Sigmoid colon (tissue), 7 donors: ENCODE data around the gene NCAPG2. TPM values are rescaled to one million over a fixed set of nuclear protein-coding genes. Genes with fewer than 3 reads are reported as not detected.
A peak's percentile ranks its signal among the peaks of the same experiment; 100 is the strongest.
"Not testable (repeated sequence)": the region's sequence is repeated elsewhere in the genome, so short reads cannot be mapped to it uniquely, and the experiment has no call there.

Source experiments
- DNase-seq: peaks from one replicate; pipeline ENCODE4 v3.0.0-alpha.2; 2019
- H3K27ac ChIP-seq, 4 donors: fragments of 200-600 bp; sonication (generic); one replicate each; pipeline ENCODE4 v1.5.1; 2016 to 2019; ENCODE audit warnings: mild to moderate bottlenecking in 1 of 4
- H3K27me3 ChIP-seq, 3 donors: fragments of 200-600 bp; sonication (generic); one replicate each; pipeline ENCODE4 v1.5.1; 2019; ENCODE audit warnings: mild to moderate bottlenecking in 1 of 3
- H3K36me3 ChIP-seq, 4 donors: fragments of 200-600 bp; sonication (generic); one replicate each; pipeline ENCODE4 v1.5.1; 2016 to 2019
- H3K4me1 ChIP-seq, 4 donors: fragments of 200-600 bp; sonication (generic); one replicate each; pipeline ENCODE4 v1.5.1; 2017 to 2019
- H3K4me3 ChIP-seq, 4 donors: fragments of 200-600 bp; sonication (generic); one replicate each; pipeline ENCODE4 v1.5.1; 2017 to 2019; ENCODE audit warnings: mild to moderate bottlenecking in 2 of 4, moderate library complexity in 1 of 4
- H3K9me3 ChIP-seq, 4 donors: fragments of 200-600 bp in 3 of 4; sonication (generic) in 3 of 4; one replicate each; pipeline versions ENCODE4 v1.5.1 to v1.6.1; 2013 to 2019
- CTCF ChIP-seq, 4 experiments: fragments of 450-650 bp in 3 of 4; fragments of 200-600 bp in 1 of 4; IDR thresholded peaks; one replicate each; pipeline ENCODE4 v1.5.1; 2016 to 2019; ENCODE audit warnings: antibody characterized with exemption in 4 of 4, mild to moderate bottlenecking in 3 of 4, moderate library complexity in 2 of 4
- EP300 ChIP-seq, 4 donors: sonication (generic); formaldehyde crosslinking; IDR thresholded peaks; one replicate each; pipeline ENCODE4 v1.6.1; 2017; ENCODE audit warnings: antibody characterized with exemption in 4 of 4
- POLR2A ChIP-seq, 2 donors: fragments of 450-650 bp; IDR thresholded peaks; one replicate each; pipeline ENCODE4 v1.6.1; 2016; ENCODE audit warnings: antibody characterized with exemption in 2 of 2, mild to moderate bottlenecking in 2 of 2, moderate library complexity in 2 of 2
- POLR2AphosphoS5 ChIP-seq, 4 donors: sonication (generic); formaldehyde crosslinking; IDR thresholded peaks; one replicate each; pipeline ENCODE4 v1.6.1; 2017; ENCODE audit warnings: antibody characterized with exemption in 4 of 4
- WGBS, 2 donors: extraction: QIAGEN DNeasy Blood & Tissue Kit; methylation state at CpG; one replicate each; pipeline ENCODE4 v1.1.7; 2013; 5-methylcytosine and 5-hydroxymethylcytosine counted together
- intact Hi-C: fragments of 100-400 bp; cut with DNase I; formaldehyde crosslinking; loops from one replicate; pipeline ENCODE4 v1.15.1; 2023
- polyA plus RNA-seq, 3 donors: library from polyadenylated mRNA; stranded (reverse); fragments of 200-250 nt; gene quantifications; one replicate each; pipeline ENCODE4 v1.2.3, GENCODE V29; 2013
- total RNA-seq, 4 donors: library from RNA; depleted of rRNA; stranded (reverse); fragments of >200 nt; gene quantifications; one replicate each; pipeline ENCODE4 v1.1.0, GENCODE V29; 2016
- donor health status: healthy with polysubstance abuse.
- donor health status: Bipolar disorder and iron deficiency.
- donor health status: healthy.

Gene NCAPG2
- total and polyA plus RNA-seq, 7 donors, result 1.2 to 11.5 (median 4.4) TPM

GRCh38 chr7:158706710-158707590 is 2.3 kb upstream of the NCAPG2 start:
- no peak for DNase-seq
- 95 to 97% methylated on average over 29 of the region's 29 CpGs for WGBS, 2 donors
- TF ChIP-seq POLR2A (IDR thresholded peaks at IDR 0.05) (no peak), POLR2AphosphoS5 (IDR thresholded peaks at IDR 0.05) (no peak), EP300 (IDR thresholded peaks at IDR 0.05) (no peak), CTCF (IDR thresholded peaks at IDR 0.05) (no peak)
- H3K4me3 ChIP-seq, result no peak overlapping the region
- no peaks in the 10 kb centered on the region for H3K36me3 ChIP-seq
- H3K27me3 ChIP-seq, result no peaks in the 10 kb centered on the region
- intact Hi-C loops, result loop anchor here (5.0 kb wide), 1 partner anchor 155 kb away; no protein-coding TSS in a partner anchor
- no peak overlapping the region for H3K27ac ChIP-seq
- peaks cover 0 to 18% (median 13%) of the 10 kb centered on the region in 4 donors for H3K4me1 ChIP-seq
- H3K9me3 ChIP-seq, result no peaks in the 10 kb centered on the region

- intact Hi-C loops, result loop anchor here (5.0 kb wide), 1 partner anchor 156 kb away; no protein-coding TSS in a partner anchor
Measured at GRCh38 chr7:158706273-158706704, 1.7 kb upstream of the NCAPG2 start.

GRCh38 chr7:158705234-158705850 is 738 bp upstream of the NCAPG2 start:
- peak overlapping the region; percentile 89 to 90 (median 90) for H3K27ac ChIP-seq
- H3K27me3 ChIP-seq, result no peaks in the 10 kb centered on the region
- intact Hi-C loops, result loop anchor here (1.0 to 5.0 kb wide), 2 partner anchors 125 to 157 kb away; no protein-coding TSS in a partner anchor
- peak overlapping the region; percentile 48 to 94 (median 70) for H3K4me3 ChIP-seq
- TF ChIP-seq EP300 (IDR thresholded peaks at IDR 0.05) (no peak), CTCF (IDR thresholded peaks at IDR 0.05) (peak in 1 of 4 experiments; percentile 1), POLR2A (IDR thresholded peaks at IDR 0.05) (no peak), POLR2AphosphoS5 (IDR thresholded peaks at IDR 0.05) (no peak)
- WGBS, 2 donors, result 2 to 7% methylated on average over 22 of the region's 22 CpGs
- H3K4me1 ChIP-seq, result peaks cover 0 to 18% (median 13%) of the 10 kb centered on the region in 4 donors
- no peaks in the 10 kb centered on the region for H3K36me3 ChIP-seq
- no peaks in the 10 kb centered on the region for H3K9me3 ChIP-seq
- no peak for DNase-seq

More at GRCh38 chr7:158706273-158706704, 1.7 kb upstream of the NCAPG2 start:
- peak overlapping the region in 1 of 4 donors; percentile 90 for H3K27ac ChIP-seq
- TF ChIP-seq POLR2AphosphoS5 (IDR thresholded peaks at IDR 0.05), result no peak
- TF ChIP-seq POLR2A (IDR thresholded peaks at IDR 0.05), result no peak
- TF ChIP-seq EP300 (IDR thresholded peaks at IDR 0.05), result no peak
- no peak for TF ChIP-seq CTCF (IDR thresholded peaks at IDR 0.05)
- no peaks in the 10 kb centered on the region for H3K27me3 ChIP-seq
- 83 to 84% methylated on average over 5 of the region's 5 CpGs for WGBS, 2 donors
- H3K4me3 ChIP-seq, result no peak overlapping the region
- peaks cover 0 to 18% (median 13%) of the 10 kb centered on the region in 4 donors for H3K4me1 ChIP-seq
- H3K9me3 ChIP-seq, result no peaks in the 10 kb centered on the region
- DNase-seq, result no peak
- no peaks in the 10 kb centered on the region for H3K36me3 ChIP-seq

GRCh38 chr7:158703679-158704523 is 703 bp downstream of the NCAPG2 start:
- H3K4me1 ChIP-seq, result peaks cover 0 to 18% (median 13%) of the 10 kb centered on the region in 4 donors
- DNase-seq, intact Hi-C loops, H3K27me3 ChIP-seq, H3K36me3 ChIP-seq, H3K9me3 ChIP-seq: not testable (repeated sequence)
- H3K4me3 ChIP-seq, result peak overlapping the region; percentile 48 to 94 (median 70)
- peak overlapping the region; percentile 89 to 90 (median 90) for H3K27ac ChIP-seq
- 18 to 20% methylated on average over 23 of the region's 23 CpGs for WGBS, 2 donors
